SJCRH30 (cell line): ENCODE results near the gene PSEN1. TPM values are rescaled to one million over a fixed set of nuclear protein-coding genes. Genes with fewer than 3 reads are reported as not detected.

ENCODE experiments used
- DNase-seq, 2 experiments: peaks; one replicate each; pipeline ENCODE4 v3.0.0-alpha.2; 2015 to 2020
- H3K27ac ChIP-seq: fragments of 250-450 bp; sonication (Bioruptor Pico); 2 replicates; pipeline ENCODE4 v1.5.1; 2020; ENCODE audit warnings: mild to moderate bottlenecking, moderate library complexity
- H3K27me3 ChIP-seq: fragments of 250-450 bp; sonication (Bioruptor Pico); 2 replicates; pipeline ENCODE4 v1.5.1; 2020; ENCODE audit warnings: mild to moderate bottlenecking, moderate library complexity
- H3K36me3 ChIP-seq: fragments of 250-450 bp; sonication (Bioruptor Pico); 2 replicates; pipeline ENCODE4 v1.5.1; 2020; ENCODE audit warnings: mild to moderate bottlenecking, moderate library complexity
- H3K4me1 ChIP-seq: fragments of 250-450 bp; sonication (Bioruptor Pico); 2 replicates; pipeline ENCODE4 v1.5.1; 2020; ENCODE audit warnings: mild to moderate bottlenecking, moderate library complexity
- H3K4me3 ChIP-seq: fragments of 250-450 bp; sonication (Bioruptor Pico); 2 replicates; pipeline ENCODE4 v1.5.1; 2020; ENCODE audit warnings: mild to moderate bottlenecking, moderate library complexity
- H3K9me3 ChIP-seq: fragments of 250-450 bp; sonication (Bioruptor Pico); replicated peaks from 2 replicates; pipeline ENCODE4 v1.5.1; 2020; ENCODE audit warnings: mild to moderate bottlenecking, moderate library complexity
- total RNA-seq: library from RNA; depleted of rRNA; stranded (reverse); fragments of >200 nt; shearing (Covaris generic); gene quantifications from 2 replicates; pipeline ENCODE4 v1.2.3, GENCODE V29; 2014; rRNA removed

PSEN1 gene
- total RNA-seq = 21.8 and 25.7 TPM in 2 replicates

DNA sequence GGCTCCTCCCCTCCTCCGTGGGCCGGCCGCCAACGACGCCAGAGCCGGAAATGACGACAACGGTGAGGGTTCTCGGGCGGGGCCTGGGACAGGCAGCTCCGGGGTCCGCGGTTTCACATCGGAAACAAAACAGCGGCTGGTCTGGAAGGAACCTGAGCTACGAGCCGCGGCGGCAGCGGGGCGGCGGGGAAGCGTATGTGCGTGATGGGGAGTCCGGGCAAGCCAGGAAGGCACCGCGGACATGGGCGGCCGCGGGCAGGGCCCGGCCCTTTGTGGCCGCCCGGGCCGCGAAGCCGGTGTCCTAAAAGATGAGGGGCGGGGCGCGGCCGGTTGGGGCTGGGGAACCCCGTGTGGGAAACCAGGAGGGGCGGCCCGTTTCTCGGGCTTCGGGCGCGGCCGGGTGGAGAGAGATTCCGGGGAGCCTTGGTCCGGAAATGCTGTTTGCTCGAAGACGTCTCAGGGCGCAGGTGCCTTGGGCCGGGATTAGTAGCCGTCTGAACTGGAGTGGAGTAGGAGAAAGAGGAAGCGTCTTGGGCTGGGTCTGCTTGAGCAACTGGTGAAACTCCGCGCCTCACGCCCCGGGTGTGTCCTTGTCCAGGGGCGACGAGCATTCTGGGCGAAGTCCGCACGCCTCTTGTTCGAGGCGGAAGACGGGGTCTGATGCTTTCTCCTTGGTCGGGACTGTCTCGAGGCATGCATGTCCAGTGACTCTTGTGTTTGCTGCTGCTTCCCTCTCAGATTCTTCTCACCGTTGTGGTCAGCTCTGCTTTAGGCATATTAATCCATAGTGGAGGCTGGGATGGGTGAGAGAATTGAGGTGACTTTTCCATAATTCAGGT, at the start of gene PSEN1:
Gene PSEN1, plus strand, starts transcription at position 121 of the 839 bp plus-strand sequence. CDS start 11,513 bp downstream, outside the sequence.
- Histone ChIP-seq H3K27me3 (no peaks in the 10 kb centered on the region), H3K4me1 (no peaks in the 10 kb centered on the region), H3K36me3 (no peaks in the 10 kb centered on the region), H3K4me3 (peak within 1 kb of the TSS; percentile 85), H3K27ac (peak within 1 kb of the TSS; percentile 48), H3K9me3 (no peaks in the 10 kb centered on the region)
- DNase-seq = peak; percentile 92

DNA sequence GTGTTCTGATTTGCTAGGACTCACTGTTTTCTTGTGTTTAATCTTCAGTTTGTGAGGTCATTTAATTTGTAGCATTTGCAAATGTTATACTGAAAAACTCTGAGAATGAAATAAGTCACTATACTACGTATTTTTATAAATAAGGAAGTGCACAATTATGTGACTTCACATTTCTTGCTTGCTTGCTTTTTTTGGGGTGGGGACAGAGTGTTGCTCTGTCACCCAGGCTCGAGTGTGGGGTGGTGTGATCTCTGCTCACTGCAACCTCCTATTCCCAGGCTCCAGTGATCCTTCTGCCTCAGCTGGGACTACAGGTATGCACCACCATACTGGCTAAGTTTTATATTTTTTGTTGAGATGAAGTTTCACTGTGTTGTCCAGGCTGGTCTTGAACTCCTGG, 45.3 kb upstream of the PSEN1 start:
- no peak overlapping the region for H3K4me3 ChIP-seq
- peaks cover 69% of the 10 kb centered on the region for H3K36me3 ChIP-seq
- no peak for DNase-seq
- no peak overlapping the region for H3K27ac ChIP-seq
- no peaks in the 10 kb centered on the region for H3K4me1 ChIP-seq
- H3K27me3 ChIP-seq = no peaks in the 10 kb centered on the region
- no peaks in the 10 kb centered on the region for H3K9me3 ChIP-seq

DNA sequence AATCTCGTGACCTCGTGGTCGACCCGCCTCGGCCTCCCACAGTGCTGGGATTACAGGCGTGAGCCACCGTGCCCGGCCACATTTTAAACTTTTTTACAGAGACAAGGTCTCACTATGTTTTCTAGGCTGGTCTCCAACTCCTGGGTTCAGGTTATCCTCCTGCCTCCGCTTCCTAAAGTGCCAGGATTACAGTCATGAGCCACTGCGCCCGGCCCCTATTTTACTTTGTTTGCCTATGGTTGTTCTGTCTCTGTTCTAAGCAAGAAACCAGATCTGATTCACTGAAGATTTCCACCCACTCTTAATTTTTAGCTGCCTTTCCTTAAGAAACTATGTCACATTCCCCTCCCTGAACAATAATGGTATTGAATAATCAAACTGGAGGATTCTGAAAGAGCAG, 38.9 kb upstream of the PSEN1 start:
- Histone ChIP-seq H3K27me3 (no peaks in the 10 kb centered on the region), H3K4me1 (no peaks in the 10 kb centered on the region), H3K36me3 (peaks cover 75% of the 10 kb centered on the region), H3K9me3 (no peaks in the 10 kb centered on the region), H3K27ac (no peak overlapping the region), H3K4me3 (no peak overlapping the region)
- no peak for DNase-seq

DNA sequence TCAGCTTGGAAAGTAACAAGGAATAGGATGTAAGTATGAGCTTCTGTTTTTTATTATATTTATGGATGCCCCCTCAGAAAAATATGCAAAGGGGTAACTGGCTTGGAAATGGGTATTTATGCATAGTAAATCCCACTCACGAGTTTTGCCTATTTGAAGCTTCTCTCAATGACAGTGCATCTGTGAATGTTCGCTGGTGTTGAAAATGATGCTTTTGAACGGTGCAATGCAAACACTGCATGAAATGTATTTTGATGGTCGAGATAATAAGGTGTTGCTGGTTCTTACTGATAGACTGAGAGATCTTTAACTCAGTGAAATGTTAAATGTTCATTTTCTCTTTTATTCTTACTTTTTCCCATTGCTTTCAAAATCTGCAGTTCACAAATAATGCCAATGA, 36.0 kb upstream of the PSEN1 start:
- DNase-seq = no peak
- peaks cover 74% of the 10 kb centered on the region for H3K36me3 ChIP-seq
- H3K27me3 ChIP-seq = no peaks in the 10 kb centered on the region

DNA sequence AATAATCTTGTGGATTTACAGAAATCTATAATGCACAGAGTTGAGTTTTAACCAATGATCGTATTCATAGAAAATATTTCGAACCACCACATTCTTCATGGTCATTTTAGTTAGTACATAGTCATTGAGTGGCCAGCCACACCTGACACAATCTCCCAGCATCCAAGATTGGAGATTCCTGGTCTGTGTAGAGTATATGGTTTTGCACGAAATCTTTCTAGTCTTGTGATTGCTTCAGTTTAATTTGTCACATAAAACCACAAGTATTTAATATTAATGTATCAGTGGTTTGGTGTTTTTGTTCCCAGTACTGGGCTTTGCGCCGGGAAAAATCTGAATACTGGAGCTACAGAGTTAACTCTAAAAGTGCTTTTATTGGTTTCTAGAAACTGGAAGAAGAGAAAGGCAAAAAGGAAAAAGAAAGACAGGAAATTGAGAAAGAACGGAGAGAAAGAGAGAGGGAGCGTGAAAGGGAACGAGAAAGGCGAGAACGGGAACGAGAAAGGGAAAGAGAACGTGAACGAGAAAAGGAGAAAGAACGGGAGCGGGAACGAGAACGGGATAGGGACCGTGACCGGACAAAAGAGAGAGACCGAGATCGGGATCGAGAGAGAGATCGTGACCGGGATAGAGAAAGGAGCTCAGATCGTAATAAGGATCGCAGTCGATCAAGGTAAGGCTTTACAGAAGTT, 33.4 kb upstream of the PSEN1 start:
- Histone ChIP-seq H3K4me1 (no peaks in the 10 kb centered on the region), H3K27ac (no peak overlapping the region), H3K4me3 (no peak overlapping the region), H3K9me3 (no peaks in the 10 kb centered on the region), H3K36me3 (peaks cover 83% of the 10 kb centered on the region), H3K27me3 (no peaks in the 10 kb centered on the region)
- DNase-seq = no peak

More for the DNA sequence above, 36.0 kb upstream of the PSEN1 start:
- Histone ChIP-seq H3K4me3 (no peak overlapping the region), H3K27ac (no peak overlapping the region), H3K4me1 (no peaks in the 10 kb centered on the region), H3K9me3 (no peaks in the 10 kb centered on the region)

DNA sequence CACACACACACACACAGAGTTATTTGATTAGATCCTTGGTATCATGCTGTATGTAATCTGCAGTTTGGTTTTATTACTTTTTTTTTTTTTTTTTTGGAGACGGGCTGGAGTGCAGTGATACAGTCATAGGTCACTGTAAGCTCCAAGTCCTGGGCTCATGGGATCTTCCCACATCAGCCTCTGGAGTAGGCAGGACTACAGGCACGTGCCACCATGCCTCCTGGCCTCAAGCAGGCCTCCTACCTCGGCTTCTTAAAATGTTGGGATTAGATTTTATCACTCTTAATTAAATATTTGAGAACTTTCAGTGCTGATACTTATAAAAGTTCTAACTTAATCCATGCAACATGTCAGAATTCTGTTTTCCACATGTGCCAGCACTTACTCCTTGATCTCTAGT, 31.3 kb upstream of the PSEN1 start:
- H3K4me3 ChIP-seq = no peak overlapping the region
- H3K27ac ChIP-seq = no peak overlapping the region
- DNase-seq = no peak
- no peaks in the 10 kb centered on the region for H3K27me3 ChIP-seq
- no peaks in the 10 kb centered on the region for H3K4me1 ChIP-seq
- no peaks in the 10 kb centered on the region for H3K9me3 ChIP-seq
- peaks cover 84% of the 10 kb centered on the region for H3K36me3 ChIP-seq

DNA sequence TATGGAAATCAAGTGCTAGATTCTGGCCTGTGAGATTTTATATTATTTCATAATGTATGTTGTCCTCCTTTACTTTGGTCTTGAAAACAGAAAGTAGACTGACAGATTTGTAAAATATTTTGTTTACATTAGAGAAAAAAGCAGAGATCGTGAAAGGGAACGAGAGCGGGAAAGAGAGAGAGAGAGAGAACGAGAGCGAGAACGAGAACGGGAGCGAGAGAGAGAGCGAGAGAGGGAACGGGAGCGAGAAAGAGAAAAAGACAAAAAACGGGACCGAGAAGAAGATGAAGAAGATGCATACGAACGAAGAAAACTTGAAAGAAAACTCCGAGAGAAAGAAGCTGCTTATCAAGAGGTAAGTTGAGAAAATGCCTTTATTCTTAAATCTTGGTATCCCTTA, 30.6 kb upstream of the PSEN1 start:
- Histone ChIP-seq H3K27ac (no peak overlapping the region), H3K36me3 (peaks cover 81% of the 10 kb centered on the region), H3K27me3 (no peaks in the 10 kb centered on the region), H3K9me3 (no peaks in the 10 kb centered on the region), H3K4me1 (no peaks in the 10 kb centered on the region), H3K4me3 (no peak overlapping the region)
- DNase-seq = no peak

DNA sequence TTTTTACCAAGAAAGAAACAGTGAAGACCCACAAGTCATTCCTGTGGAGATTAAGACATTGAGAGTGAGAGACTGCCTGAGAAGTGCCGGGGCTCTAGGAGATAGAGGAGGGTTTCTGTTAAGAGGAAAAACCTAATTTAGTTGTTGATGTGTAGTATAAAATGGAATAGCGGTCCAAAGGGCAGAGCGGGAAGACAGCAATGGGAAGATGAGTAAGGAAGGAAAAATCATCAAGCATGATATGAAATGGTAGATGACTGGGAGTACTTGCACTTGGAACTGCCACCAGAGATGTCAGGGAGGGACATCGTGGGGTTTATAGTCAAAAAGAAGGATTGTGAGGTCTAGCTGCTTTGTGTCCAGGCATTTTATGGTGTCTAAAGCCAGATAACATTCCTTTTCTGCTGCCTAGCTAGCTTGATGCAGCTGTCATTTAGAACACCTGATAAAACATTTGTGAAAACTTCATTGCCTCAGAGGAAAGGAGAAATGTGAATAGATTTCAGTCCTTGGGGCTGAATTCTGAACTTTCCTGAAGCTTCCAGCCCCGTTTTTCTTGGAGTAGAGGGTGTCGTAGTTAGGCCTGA, 20.1 kb upstream of the PSEN1 start:
- no peaks in the 10 kb centered on the region for H3K27me3 ChIP-seq
- no peaks in the 10 kb centered on the region for H3K4me1 ChIP-seq
- H3K4me3 ChIP-seq = no peak overlapping the region
- DNase-seq = no peak
- no peak overlapping the region for H3K27ac ChIP-seq
- H3K9me3 ChIP-seq = no peaks in the 10 kb centered on the region
- H3K36me3 ChIP-seq = peaks cover 86% of the 10 kb centered on the region

DNA sequence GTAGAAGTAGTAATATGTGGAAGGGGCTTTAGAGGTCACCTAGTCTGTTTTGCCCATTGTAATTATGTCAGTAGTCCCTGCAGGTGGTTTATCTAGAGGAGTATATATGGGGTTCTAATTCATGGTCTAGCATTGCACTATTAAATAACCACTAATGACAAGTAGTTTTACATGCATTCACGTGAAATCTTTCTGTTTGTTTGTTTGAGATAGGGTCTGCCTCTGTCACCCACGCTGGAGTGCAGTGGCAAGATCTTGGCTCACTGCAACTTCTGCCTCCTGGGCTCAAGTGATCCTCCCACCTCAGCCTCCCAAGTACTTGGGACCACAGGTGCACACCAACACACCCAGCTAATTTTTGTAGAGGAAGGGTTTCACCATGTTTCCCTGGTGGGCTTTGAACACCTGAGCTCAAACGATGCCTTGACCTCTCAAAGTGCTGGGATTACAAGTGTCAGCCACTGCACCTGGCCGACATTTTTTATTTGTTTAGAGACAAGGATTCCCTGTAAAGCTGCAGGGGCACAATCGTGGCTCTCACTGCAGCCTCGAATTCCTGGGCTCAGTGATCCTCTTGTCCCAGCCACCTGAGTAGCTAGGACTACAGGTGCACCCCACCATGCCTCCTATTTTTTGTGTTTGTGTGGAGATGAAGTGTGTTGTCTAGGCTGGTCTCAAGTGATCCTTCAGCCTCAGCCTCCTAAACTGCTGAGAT, 12.0 kb upstream of the PSEN1 start:
- Histone ChIP-seq H3K27ac (no peak overlapping the region), H3K4me3 (no peak overlapping the region), H3K9me3 (no peaks in the 10 kb centered on the region), H3K4me1 (no peaks in the 10 kb centered on the region), H3K27me3 (no peaks in the 10 kb centered on the region), H3K36me3 (peaks cover 39% of the 10 kb centered on the region)
- no peak for DNase-seq

DNA sequence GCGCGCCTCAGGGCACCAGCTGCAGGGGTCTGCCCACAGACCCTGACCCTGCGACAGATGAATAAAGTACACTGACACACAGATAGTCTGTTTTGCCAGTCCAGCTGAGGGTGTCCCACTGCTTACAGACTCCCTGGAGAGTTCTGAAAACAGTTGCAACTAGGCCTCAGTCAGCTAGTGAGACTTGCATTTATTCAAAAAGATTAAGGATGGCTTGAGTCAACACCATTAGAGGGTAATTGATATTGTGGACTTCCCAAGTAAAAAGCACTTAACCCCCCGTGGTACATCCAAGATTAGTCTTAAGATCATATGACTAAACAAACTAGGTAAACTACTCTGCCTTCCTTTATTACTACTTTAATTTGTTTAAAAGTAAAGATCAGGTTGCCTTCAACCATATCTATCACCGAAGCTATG, 11.1 kb upstream of the PSEN1 start:
- H3K27me3 ChIP-seq = no peaks in the 10 kb centered on the region
- no peak for DNase-seq
- no peak overlapping the region for H3K4me3 ChIP-seq
- H3K9me3 ChIP-seq = no peaks in the 10 kb centered on the region
- H3K27ac ChIP-seq = no peak overlapping the region
- H3K36me3 ChIP-seq = peaks cover 31% of the 10 kb centered on the region
- H3K4me1 ChIP-seq = no peaks in the 10 kb centered on the region

DNA sequence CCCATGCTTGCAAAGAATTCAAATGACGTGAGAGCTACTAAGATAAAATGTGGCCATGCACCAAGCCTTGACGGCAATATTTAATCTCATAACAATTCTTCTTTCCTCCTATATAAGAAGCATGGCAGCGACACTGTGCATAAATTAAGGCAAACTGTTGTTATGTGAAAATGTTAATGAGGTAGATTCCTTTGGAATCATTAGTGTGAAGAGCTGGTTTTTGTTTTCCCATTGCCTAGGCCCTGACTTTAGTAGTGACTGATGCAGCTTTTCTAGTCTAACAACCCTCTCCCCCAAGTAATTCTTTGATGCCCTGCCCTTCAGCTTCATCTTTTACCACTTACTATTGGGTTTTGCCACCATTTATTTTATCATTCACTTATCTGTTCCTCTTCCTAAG, 10.6 kb upstream of the PSEN1 start:
- no peaks in the 10 kb centered on the region for H3K9me3 ChIP-seq
- no peaks in the 10 kb centered on the region for H3K4me1 ChIP-seq
- no peaks in the 10 kb centered on the region for H3K27me3 ChIP-seq
- no peak overlapping the region for H3K4me3 ChIP-seq
- no peak for DNase-seq
- peaks cover 26% of the 10 kb centered on the region for H3K36me3 ChIP-seq
- no peak overlapping the region for H3K27ac ChIP-seq

DNA sequence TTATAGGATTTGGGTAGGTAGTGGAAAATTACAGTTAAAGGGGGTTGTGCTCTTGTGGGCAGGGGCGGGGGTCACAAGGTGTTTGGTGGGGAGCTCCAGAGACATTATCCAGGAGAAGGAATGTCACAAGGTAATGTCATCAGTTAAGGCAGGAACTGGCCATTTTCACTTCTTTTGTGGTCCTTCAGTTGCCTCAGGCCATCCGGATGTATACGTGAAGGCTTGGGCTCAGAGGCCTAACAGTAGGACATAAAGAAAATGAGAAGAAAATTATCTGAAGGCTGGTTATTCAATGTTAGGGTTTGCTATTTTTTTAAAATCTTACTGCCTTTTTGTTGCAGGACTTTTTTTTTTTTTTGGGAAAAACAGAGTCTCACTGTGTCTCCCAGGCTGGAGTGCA, 2.5 kb upstream of the PSEN1 start:
- Histone ChIP-seq H3K36me3 (no peaks in the 10 kb centered on the region), H3K4me1 (no peaks in the 10 kb centered on the region), H3K27ac (no peak overlapping the region), H3K27me3 (no peaks in the 10 kb centered on the region), H3K9me3 (no peaks in the 10 kb centered on the region), H3K4me3 (no peak overlapping the region)
- DNase-seq = no peak

DNA sequence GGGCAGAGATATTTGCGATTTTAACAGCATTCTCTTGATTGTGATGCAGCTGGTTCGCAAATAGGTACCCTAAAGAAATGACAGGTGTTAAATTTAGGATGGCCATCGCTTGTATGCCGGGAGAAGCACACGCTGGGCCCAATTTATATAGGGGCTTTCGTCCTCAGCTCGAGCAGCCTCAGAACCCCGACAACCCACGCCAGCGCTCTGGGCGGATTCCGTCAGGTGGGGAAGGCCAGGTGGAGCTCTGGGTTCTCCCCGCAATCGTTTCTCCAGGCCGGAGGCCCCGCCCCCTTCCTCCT, 271 bp upstream of the PSEN1 start:
- Histone ChIP-seq H3K36me3 (no peaks in the 10 kb centered on the region), H3K27ac (peak overlapping the region; percentile 48; the same call in 1 of the 2 replicates)

DNA sequence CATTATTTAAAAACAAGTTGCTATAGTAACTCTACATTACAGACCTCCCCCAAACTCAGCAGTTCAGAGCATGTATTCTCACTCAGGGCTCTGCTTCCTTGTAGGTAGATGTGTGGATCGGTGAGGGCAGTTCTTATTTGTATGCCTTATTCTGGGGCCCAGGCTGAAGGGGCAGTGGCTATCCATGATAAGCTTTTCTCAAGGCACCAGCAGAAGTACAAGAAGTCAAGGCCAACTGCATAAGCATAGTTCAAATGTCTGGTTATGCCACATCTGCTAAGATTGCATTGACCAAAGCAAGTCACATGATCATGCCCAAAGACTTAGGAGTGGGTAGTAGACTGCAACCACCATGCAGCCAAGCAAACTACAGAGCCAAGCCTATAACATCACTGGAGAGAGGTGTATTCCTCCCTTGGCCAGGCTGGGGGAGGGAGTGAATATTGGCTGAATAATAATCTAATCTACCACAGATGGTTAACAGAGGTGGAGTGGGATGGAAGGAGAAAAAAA, 4.6 kb downstream of the PSEN1 start:
- Histone ChIP-seq H3K27ac (no peak overlapping the region), H3K27me3 (no peaks in the 10 kb centered on the region), H3K9me3 (no peaks in the 10 kb centered on the region), H3K36me3 (no peaks in the 10 kb centered on the region), H3K4me3 (no peak overlapping the region), H3K4me1 (no peaks in the 10 kb centered on the region)
- DNase-seq = no peak

More for the DNA sequence above, 271 bp upstream of the PSEN1 start:
- no peaks in the 10 kb centered on the region for H3K4me1 ChIP-seq
- no peaks in the 10 kb centered on the region for H3K9me3 ChIP-seq
- peak overlapping the region; percentile 85 for H3K4me3 ChIP-seq
- H3K27me3 ChIP-seq = no peaks in the 10 kb centered on the region
- DNase-seq = no peak

DNA sequence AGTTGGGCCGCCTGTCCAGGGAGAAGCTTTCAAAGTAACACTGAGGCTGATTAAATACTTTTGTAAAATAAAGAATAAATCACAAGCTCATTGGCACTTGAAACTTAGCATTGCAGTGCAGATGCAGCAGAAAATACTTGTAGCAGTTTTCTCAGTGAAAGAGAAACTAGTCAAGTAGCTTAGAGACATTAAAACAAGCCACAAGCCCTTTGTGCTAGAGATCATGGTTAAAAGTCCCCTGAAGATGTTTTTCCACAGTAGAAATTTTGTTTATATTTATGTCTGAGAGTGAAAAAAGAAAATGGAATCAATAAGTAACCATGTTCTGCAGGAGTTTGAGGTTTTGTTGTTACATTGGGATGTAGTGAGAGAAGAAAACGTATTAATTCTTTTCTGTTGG, 5.9 kb downstream of the PSEN1 start:
- Histone ChIP-seq H3K4me1 (no peaks in the 10 kb centered on the region), H3K9me3 (no peaks in the 10 kb centered on the region), H3K4me3 (no peak overlapping the region), H3K27me3 (no peaks in the 10 kb centered on the region), H3K27ac (no peak overlapping the region), H3K36me3 (no peaks in the 10 kb centered on the region)
- no peak for DNase-seq
